HFFc6 (cell line): ENCODE results near the gene SIRT4. TPM values are rescaled to one million over a fixed set of nuclear protein-coding genes. Genes with fewer than 3 reads are reported as not detected.

Experiments
- DNase-seq: peaks from one replicate; pipeline ENCODE4 v3.0.0-alpha.2; 2018
- H3K27ac Mint-ChIP-seq: 2 replicates; pipeline ENCODE4 v1.8.0; 2020; ENCODE audit warnings: mild to moderate bottlenecking, mixed read lengths
- H3K27me3 Mint-ChIP-seq: 2 replicates; pipeline ENCODE4 v1.8.0; 2021; ENCODE audit warnings: mild to moderate bottlenecking, moderate library complexity, mixed read lengths; ENCODE audit not compliant: insufficient read depth
- H3K36me3 Mint-ChIP-seq: 2 replicates; pipeline ENCODE4 v1.8.0; 2021; ENCODE audit warnings: low read depth, mixed read lengths
- H3K4me1 Mint-ChIP-seq: 2 replicates; pipeline ENCODE4 v1.8.0; 2020; ENCODE audit warnings: low read depth, mixed read lengths
- H3K4me3 Mint-ChIP-seq: 2 replicates; pipeline ENCODE4 v1.8.0; 2020; ENCODE audit warnings: mild to moderate bottlenecking, moderate library complexity, mixed read lengths
- H3K9me3 Mint-ChIP-seq: 2 replicates; pipeline ENCODE4 v1.8.0; 2020; ENCODE audit warnings: mild to moderate bottlenecking, mixed read lengths
- total RNA-seq, 6 experiments: library from RNA; stranded (reverse); fragmentation: NEBNext Ultra II Directional; extraction: Animal tissue kit (Norgen Biotek cat#: 25700); gene quantifications; 2 replicates in 1 of 6; 3 replicates in 5 of 6; pipeline ENCODE4 v1.2.3, GENCODE V29; 2021
- TF ChIP-seq, protein P1 (sequence below): fragments of 200-600 bp; sonication (generic); IDR thresholded peaks from 2 replicates; pipeline ENCODE4 v1.5.0; 2021; ENCODE audit warnings: antibody characterized with exemption, mild to moderate bottlenecking

Gene SIRT4
- total RNA-seq, 6 experiments from 2014 or later, result 0.84 to 2.1 (median 1.1) TPM

DNA sequence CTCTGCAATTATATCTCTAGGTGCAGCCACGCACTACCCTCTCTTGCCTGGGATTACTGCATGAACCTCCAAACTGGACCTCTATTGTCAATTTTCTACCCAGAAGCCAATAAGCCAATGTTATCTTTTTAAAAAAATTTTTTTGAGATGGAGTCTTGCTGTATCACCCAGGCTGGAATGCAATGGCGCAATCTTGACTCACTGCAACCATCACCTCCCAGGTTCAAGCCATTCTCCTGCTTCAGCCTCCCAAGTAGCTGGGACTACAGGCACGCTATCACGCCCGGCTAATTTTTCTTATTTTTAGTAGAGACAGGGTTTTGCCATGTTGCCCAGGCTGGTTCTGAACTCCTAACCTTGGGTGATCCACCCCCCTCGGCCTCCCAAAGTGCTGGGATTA lies 25.4 kb upstream of the SIRT4 start:
- Mint-ChIP-seq H3K9me3 (peaks cover 5% of the 10 kb centered on the region), H3K27me3 (no peaks in the 10 kb centered on the region; the same call in none of the 2 replicates), H3K4me1 (peaks cover 12% of the 10 kb centered on the region), H3K4me3 (no peak overlapping the region), H3K36me3 (no peaks in the 10 kb centered on the region), H3K27ac (no peak overlapping the region)
- TF ChIP-seq, protein P1, sequence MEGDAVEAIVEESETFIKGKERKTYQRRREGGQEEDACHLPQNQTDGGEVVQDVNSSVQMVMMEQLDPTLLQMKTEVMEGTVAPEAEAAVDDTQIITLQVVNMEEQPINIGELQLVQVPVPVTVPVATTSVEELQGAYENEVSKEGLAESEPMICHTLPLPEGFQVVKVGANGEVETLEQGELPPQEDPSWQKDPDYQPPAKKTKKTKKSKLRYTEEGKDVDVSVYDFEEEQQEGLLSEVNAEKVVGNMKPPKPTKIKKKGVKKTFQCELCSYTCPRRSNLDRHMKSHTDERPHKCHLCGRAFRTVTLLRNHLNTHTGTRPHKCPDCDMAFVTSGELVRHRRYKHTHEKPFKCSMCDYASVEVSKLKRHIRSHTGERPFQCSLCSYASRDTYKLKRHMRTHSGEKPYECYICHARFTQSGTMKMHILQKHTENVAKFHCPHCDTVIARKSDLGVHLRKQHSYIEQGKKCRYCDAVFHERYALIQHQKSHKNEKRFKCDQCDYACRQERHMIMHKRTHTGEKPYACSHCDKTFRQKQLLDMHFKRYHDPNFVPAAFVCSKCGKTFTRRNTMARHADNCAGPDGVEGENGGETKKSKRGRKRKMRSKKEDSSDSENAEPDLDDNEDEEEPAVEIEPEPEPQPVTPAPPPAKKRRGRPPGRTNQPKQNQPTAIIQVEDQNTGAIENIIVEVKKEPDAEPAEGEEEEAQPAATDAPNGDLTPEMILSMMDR, result no peak
- peak; percentile 59 for DNase-seq

DNA sequence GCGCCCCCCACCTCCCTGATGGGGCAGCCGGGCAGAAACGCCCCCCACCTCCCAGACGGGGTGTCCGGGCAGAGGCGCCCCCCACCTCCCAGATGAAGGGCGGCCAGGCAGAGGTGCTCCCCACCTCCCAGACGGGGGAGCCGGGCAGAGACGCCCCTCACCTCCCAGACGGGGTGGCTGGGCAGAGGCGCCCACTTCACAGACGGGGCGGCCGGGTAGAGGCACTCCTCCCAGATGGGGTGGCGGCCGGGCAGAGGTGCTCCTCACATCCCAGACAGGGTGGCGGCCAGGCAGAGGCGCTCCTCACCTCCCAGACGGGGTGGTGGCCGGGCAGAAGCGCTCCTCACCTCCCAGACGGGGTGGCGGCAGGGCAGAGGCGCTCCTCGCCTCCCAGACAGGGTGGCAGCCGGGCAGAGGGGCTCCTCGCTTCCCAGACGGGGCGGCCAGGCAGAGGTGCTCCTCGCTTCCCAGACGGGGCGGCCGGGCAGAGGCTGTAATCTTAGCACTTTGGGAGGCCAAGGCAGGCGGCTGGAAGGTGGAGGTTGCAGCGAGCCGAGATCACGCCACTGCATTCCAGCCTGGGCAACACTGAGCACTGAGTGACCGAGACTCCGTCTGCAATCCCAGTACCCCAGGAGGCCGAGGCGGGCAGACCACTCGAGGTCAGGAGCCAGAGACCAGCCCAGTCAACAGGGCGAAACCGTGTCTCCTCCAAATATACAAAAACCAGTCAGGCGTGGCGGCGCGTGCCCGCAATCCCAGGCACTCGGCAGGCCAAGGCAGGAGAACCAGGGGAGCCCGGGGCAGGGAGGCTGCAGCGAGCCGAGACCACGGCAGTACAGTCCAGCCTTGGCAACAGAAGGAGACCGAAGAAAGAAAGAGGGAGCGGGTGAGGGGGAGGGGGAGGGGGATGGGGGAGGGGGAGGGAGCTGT lies 23.7 kb upstream of the SIRT4 start:
- Mint-ChIP-seq H3K4me3 (no peak overlapping the region), H3K9me3 (peaks cover 5% of the 10 kb centered on the region), H3K4me1 (peaks cover 12% of the 10 kb centered on the region), H3K27ac (no peak overlapping the region), H3K36me3 (no peaks in the 10 kb centered on the region), H3K27me3 (no peaks in the 10 kb centered on the region; the same call in 1 of the 2 replicates)
- TF ChIP-seq, protein P1, result no peak
- no peak for DNase-seq

DNA sequence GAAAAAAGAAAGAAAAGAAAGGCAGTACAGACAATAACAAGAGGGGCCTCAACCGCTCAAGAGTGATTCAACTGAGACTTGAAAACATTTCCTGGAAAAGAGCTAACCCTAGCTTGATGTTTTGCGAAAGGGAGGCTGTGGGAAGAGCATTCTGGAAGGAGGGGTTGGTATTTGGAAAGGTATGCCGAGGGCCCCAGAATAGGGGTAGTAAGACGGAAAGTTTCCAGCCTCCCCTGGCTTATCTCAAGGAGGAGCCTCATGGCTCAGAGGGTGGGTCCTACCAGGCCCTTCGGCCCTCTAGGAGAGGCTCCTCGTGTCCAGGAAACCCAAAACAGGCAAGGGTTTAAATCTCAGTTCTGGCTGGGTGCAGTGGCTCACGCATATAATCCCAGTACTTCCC lies 18.8 kb upstream of the SIRT4 start:
- Mint-ChIP-seq H3K9me3 (peaks cover 5% of the 10 kb centered on the region), H3K4me1 (peaks cover 13% of the 10 kb centered on the region), H3K36me3 (no peaks in the 10 kb centered on the region), H3K27me3 (no peaks in the 10 kb centered on the region; the same call in 1 of the 2 replicates), H3K4me3 (no peak overlapping the region), H3K27ac (no peak overlapping the region)
- TF ChIP-seq, protein P1, result no peak
- no peak for DNase-seq

DNA sequence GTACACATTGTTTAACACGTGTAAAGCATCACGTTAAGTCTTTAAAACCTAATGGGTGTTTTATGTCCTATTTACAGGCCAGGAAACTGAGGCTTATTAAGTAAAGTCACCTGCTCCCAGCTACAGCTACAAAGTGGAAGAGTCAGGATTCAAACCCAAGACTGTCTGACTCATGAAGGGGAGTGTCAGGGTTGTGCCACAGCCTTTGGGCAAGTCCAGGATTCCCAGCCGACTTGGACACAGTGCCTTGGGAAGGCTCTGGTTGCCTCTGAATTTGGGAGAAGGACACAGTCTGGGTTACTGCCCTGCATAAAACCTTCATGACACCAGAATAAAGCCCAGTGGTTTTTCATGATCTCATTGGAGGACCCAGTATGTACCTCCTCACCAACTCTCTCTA lies 17.7 kb upstream of the SIRT4 start:
- Mint-ChIP-seq H3K27me3 (no peaks in the 10 kb centered on the region; the same call in 1 of the 2 replicates), H3K27ac (no peak overlapping the region), H3K4me3 (no peak overlapping the region), H3K4me1 (peaks cover 13% of the 10 kb centered on the region), H3K36me3 (no peaks in the 10 kb centered on the region), H3K9me3 (peaks cover under 1% of the 10 kb centered on the region; the same call in 1 of the 2 replicates)
- TF ChIP-seq, protein P1, result no peak
- no peak for DNase-seq

DNA sequence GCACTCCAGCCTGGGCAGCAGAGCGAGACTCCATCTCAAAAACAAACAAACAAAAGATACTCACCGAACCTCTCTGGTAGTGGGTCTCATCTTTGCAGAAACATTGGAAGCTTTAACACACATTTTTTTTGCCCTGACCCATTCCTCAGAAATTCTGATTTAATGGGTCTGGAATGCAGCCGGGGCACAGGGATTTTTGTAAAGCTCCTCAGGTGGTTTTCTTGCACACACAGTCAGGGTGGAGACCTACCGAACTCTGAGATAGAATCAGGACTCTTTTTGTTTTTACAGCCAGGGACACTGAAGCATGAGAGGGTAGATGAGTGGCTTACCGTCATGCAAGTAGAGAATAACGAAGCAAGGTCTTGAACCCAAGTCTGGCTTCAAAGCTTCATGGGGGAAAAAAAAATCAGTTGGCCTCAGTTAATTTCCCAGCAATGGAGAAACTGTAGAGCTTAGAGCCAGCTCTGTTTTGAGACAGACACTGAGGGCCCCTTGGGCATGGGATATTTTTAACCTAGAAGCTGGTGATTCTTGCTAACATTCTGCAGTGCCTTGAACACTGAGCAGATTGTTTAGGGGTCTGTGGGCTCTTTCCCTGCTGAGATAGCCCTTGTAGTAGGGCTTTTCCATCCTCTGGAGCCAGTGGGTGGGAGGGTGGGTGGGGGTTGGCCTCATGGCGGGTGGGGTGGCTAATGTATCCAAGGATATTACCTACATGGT lies 15.2 kb upstream of the SIRT4 start:
- Mint-ChIP-seq H3K27me3 (peaks cover 6% of the 10 kb centered on the region), H3K27ac (no peak overlapping the region), H3K36me3 (no peaks in the 10 kb centered on the region), H3K4me1 (peaks cover 13% of the 10 kb centered on the region), H3K4me3 (no peak overlapping the region), H3K9me3 (no peaks in the 10 kb centered on the region)
- DNase-seq, result no peak
- TF ChIP-seq, protein P1, result no peak
